Colon (tissue), 2 donors: ENCODE data around the gene GFAP.

Experiments used
- FAIRE-seq: peaks from 2 replicates; lab custom pipeline; 2012; peaks lifted over from hg19 to GRCh38; lab: Jason Lieb, UNC
- donor health status: control.
- donor health status: control.

The GFAP gene

GRCh38 chr17:44862278-44862914 lies 52.9 kb downstream of the GFAP start:
- FAIRE-seq = no peak

- no peak for FAIRE-seq
Measured at GRCh38 chr17:44859701-44860100, 55.6 kb downstream of the GFAP start.

- FAIRE-seq = no peak
Measured at GRCh38 chr17:44854192-44854591, 61.1 kb downstream of the GFAP start.
